Pancreas (tissue), 10 donors: Measurements from ENCODE around the gene MPO. TPM values are rescaled to one million over a fixed set of nuclear protein-coding genes. Genes with fewer than 3 reads are reported as not detected.

Source experiments
- ATAC-seq, 4 donors: fragments of 200-7000 bp; cut with Tn5 transposase; one replicate each; pipeline versions ENCODE4 v1.8.0 to v1.9.1; 2020; ENCODE audit warnings: mild to moderate bottlenecking in 4 of 4, moderate library complexity in 4 of 4
- DNase-seq, 6 donors: peaks; one replicate each; pipeline ENCODE4 v3.0.0-alpha.2; 2020
- FAIRE-seq: peaks from 2 replicates; lab custom pipeline; 2012; peaks lifted over from hg19 to GRCh38; lab: Jason Lieb, UNC
- H3K27ac ChIP-seq, 4 donors: fragments of 200-600 bp; sonication (generic); 1 replicate in 3 of 4; 2 replicates in 1 of 4; pipeline versions ENCODE4 v1.5.0 to v1.8.0; 2020
- H3K27me3 ChIP-seq, 4 donors: fragments of 200-600 bp; one replicate each; pipeline ENCODE4 v1.8.0; 2021
- H3K36me3 ChIP-seq, 3 donors: fragments of 200-600 bp; sonication (generic) in 1 of 3; one replicate each; pipeline versions ENCODE4 v1.5.0 to v1.8.0; 2020 to 2021
- H3K4me1 ChIP-seq, 3 donors: fragments of 200-600 bp; one replicate each; pipeline ENCODE4 v1.8.0; 2021
- H3K4me3 ChIP-seq, 4 donors: fragments of 200-600 bp; sonication (generic) in 2 of 4; one replicate each; pipeline versions ENCODE4 v1.5.0 to v1.8.0; 2020 to 2021
- H3K9me3 ChIP-seq, 4 donors: fragments of 200-600 bp; one replicate each; pipeline ENCODE4 v1.8.0; 2021
- CTCF ChIP-seq, 4 donors: fragments of 200-600 bp; sonication (generic) in 3 of 4; IDR thresholded peaks; one replicate each; pipeline versions ENCODE4 v1.5.0 to v1.8.0; 2021; ENCODE audit warnings: antibody characterized with exemption in 4 of 4
- WGBS, 2 donors: extraction: QIAGEN DNeasy Blood & Tissue Kit; methylation state at CpG; one replicate each; pipeline ENCODE4 v1.1.7; 2013; 5-methylcytosine and 5-hydroxymethylcytosine counted together
- intact Hi-C, 3 donors: fragments of 100-400 bp; cut with DNase I; formaldehyde crosslinking; loops; one replicate each; pipeline versions ENCODE4 v1.11.1 to v1.14.2; 2022
- polyA plus RNA-seq, 2 donors: library from polyadenylated mRNA; stranded (reverse); fragments of 200-250 nt; gene quantifications; one replicate each; pipeline ENCODE4 v1.2.3, GENCODE V29; 2013
- total RNA-seq, 6 donors: library from RNA; stranded (reverse); fragmentation: NEBNext Ultra II Directional in 4 of 6; extraction: Animal tissue kit (Norgen Biotek cat#: 25700) in 4 of 6; gene quantifications; one replicate each; pipeline versions ENCODE4 v1.2.1 to v1.2.4, GENCODE V29; 2021 to 2023
- donor health status: healthy with polysubstance abuse.
- donor health status: DM: no; HTN: no; CAD: no; lungs with moderate emphysema.
- donor health status: DM: no; HTN: no; CAD: no.
- donor health status: control.
- donor health status: control.
- donor health status: Bipolar disorder and iron deficiency.
- donor health status: DM: yes; HTN: yes; CAD: no.
- donor health status: DM: no; HTN: no; CAD: no.
- donor health status: DM: no; HTN: no; CAD: no.
- donor health status: DM: yes; HTN: yes; CAD: no.

Gene MPO
- total and polyA plus RNA-seq, 8 donors, result 0.03 to 0.28 (median 0.09) TPM; not detected in 1

DNA sequence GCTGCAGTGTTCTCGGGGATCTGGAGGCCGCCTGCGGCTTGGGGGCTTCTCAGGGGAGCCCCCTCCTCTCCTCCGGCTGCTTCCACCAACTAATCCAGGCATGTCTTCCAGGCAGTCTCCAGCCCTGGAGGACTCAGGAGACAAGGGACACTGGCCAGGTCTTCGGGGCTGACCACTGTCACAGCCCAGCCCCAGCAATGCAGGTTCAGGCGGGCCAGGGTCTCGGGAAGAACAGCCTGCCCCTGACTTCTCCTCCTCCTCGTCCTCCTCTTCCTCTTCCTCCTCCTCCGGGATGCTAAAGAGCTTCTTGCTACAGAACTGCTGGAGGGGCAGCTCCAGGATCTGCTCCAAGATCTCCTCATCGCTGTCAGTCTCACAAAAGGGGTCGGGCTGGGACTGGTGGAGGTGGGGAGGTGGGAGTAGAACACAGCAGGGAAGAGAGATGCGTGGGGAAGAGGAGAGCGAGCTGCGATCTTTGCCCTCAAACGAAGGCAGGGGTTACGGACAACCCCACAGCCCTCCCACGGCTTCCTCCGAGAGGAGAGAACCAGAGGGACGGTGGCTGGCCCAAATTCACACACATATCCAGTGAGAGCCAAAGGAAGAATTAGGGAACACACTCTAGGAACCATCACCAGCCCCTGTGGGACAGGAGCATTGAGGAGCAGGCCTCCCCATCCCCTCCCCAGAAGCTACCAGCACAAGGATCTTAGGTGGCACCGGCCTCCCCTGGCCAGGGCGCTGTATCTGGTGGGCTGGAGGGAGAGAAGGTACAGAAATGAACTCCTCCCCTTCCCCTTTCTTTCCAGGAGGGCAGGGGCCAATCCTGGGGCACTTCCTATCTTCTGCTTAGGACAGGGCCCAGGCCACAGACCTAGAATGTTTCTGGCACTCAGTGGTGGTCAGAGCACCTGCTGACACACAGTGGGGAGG, 28.5 kb upstream of the MPO start:
- no peak for TF ChIP-seq CTCF (IDR thresholded peaks at IDR 0.05)
- FAIRE-seq, result no peak
- H3K9me3 ChIP-seq, result no peaks in the 10 kb centered on the region
- 80 to 89% methylated on average over 21 of the region's 21 CpGs for WGBS, 2 donors
- H3K27ac ChIP-seq, result no peak overlapping the region
- no peak for DNase-seq
- H3K27me3 ChIP-seq, result no peaks in the 10 kb centered on the region
- intact Hi-C loops, result loop anchor here in 2 of 3 donors (5.0 to 10.0 kb wide), 2 partner anchors 136 to 138 kb away; no protein-coding TSS in a partner anchor
- ATAC-seq, result no peak
- H3K4me1 ChIP-seq, result no peaks in the 10 kb centered on the region
- no peaks in the 10 kb centered on the region for H3K36me3 ChIP-seq
- no peak overlapping the region for H3K4me3 ChIP-seq

DNA sequence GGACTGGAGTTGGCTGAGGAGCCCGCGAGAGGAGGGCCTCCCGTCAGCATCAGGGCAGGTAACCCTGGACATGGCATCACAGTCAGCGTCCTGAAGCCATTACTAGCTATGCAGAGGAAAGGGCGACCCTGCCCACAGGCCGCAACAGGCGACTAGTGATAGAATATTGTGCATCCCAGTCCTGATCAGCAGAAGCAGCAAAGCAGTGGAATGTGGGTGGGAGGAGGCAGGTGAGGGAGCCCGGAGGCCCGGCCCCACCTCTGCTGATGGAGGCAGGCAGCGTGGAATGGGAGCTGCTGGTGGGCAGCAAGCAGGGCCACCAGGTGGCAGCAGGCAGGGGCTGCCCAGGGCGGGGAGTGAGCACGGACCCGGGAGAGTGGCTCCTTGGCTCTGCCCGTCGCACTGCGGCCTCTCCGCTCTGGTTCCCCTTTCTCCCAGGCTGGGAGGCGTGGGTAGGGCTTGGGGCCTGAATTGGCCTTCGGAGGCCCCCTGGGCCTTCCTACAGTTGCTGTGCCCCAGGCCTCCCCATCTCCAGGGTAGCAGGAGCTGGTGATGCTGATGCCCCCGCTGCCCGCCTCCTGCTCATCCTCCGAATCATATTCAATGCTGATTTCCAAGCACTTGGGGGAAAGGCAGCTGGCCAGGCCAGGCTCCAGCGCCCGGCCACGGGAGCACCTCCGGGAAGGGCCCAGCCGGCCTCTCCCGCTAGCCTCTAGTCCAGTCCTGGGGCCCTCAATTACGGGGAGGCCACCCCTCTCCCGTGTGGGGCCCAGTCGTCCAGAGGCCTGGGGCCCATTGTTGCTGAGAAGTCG, 27.6 kb upstream of the MPO start:
- DNase-seq, result peak in 2 of 6 donors; percentile 61 to 72
- no peaks in the 10 kb centered on the region for H3K36me3 ChIP-seq

GRCh38 chr17:58307468-58308172, 26.9 kb upstream of the MPO start:
- H3K36me3 ChIP-seq, result no peaks in the 10 kb centered on the region
- no peak for ATAC-seq
- no peak for TF ChIP-seq CTCF (IDR thresholded peaks at IDR 0.05)
- no peaks in the 10 kb centered on the region for H3K9me3 ChIP-seq
- no peak for FAIRE-seq
- H3K4me1 ChIP-seq, result no peaks in the 10 kb centered on the region
- no peak overlapping the region for H3K4me3 ChIP-seq
- H3K27ac ChIP-seq, result no peak overlapping the region
- DNase-seq, result peak in 1 of 6 donors; percentile 44
- H3K27me3 ChIP-seq, result no peaks in the 10 kb centered on the region
- intact Hi-C loops, result loop anchor here in 2 of 3 donors (5.0 to 10.0 kb wide), 2 partner anchors 137 to 140 kb away; no protein-coding TSS in a partner anchor
- WGBS, 2 donors, result 81 to 84% methylated on average over 20 of the region's 20 CpGs

More for the DNA sequence above, 27.6 kb upstream of the MPO start:
- no peak overlapping the region for H3K4me3 ChIP-seq
- ATAC-seq, result peak in 3 of 4 donors; percentile 15 to 59 (median 20)
- no peak for FAIRE-seq
- no peaks in the 10 kb centered on the region for H3K27me3 ChIP-seq
- intact Hi-C loops, result loop anchor here in 2 of 3 donors (5.0 to 10.0 kb wide), 2 partner anchors 136 to 139 kb away; no protein-coding TSS in a partner anchor
- WGBS, 2 donors, result 64 to 75% methylated on average over 19 to 32 of the region's 32 CpGs
- no peak overlapping the region for H3K27ac ChIP-seq
- H3K4me1 ChIP-seq, result no peaks in the 10 kb centered on the region
- no peaks in the 10 kb centered on the region for H3K9me3 ChIP-seq
- no peak for TF ChIP-seq CTCF (IDR thresholded peaks at IDR 0.05)

GRCh38 chr17:58306131-58306951, 25.6 kb upstream of the MPO start:
- FAIRE-seq (no peak), DNase-seq (no peak), ATAC-seq (no peak)
- intact Hi-C loops, result loop anchor here in 2 of 3 donors (5.0 to 10.0 kb wide), 2 partner anchors 138 to 141 kb away; no protein-coding TSS in a partner anchor
- Histone ChIP-seq H3K4me1 (no peaks in the 10 kb centered on the region), H3K4me3 (no peak overlapping the region), H3K9me3 (no peaks in the 10 kb centered on the region), H3K27me3 (no peaks in the 10 kb centered on the region), H3K27ac (no peak overlapping the region), H3K36me3 (no peaks in the 10 kb centered on the region)
- no peak for TF ChIP-seq CTCF (IDR thresholded peaks at IDR 0.05)
- WGBS, 2 donors, result 76 to 85% methylated on average over 19 of the region's 19 CpGs
